ENCODE measurements around the gene PPIE.
"Not testable (repeated sequence)": the region's sequence is repeated elsewhere in the genome, so short reads cannot be mapped to it uniquely, and the experiment has no call there.

The PPIE gene

DNA sequence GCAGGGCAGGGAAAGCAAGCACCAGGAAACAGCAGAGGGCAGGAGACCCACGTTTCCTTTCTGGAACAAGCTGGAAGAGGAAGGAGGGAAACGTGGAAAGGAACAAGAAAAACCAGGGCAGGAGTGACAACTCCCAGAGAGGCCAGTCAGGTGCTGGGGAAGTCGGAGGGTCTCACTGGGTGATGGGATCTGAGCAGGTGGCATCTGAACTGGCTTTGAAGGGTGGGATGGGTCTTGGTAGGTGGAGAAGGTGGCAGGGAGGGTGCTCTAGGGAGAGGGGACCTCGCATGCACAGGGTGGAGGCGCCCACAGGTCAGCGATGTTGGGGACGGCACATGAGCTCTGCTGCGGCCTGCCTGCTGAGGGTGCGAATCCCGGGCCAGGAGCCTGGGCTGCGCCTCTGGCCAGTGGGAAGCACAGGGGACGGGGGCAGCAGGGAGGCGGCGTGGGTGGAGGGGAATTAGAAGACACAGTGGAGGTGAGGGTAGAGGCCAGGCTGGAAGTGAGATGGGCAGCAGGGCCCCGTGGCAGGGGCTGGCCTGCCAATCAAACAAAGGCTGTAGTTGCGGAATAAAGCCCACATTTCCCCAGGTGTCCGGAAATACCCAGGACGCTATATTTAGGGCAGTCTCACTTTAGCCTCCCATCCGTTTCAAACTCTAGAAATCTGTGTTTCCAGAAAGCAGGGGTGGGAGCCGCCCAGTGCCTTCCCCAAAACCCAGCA lies 37.2 kb downstream of the PPIE start:
- H3K14ac ChIP-seq (ENCODE audit: low read length in 2 of 2): not testable (repeated sequence)

DNA sequence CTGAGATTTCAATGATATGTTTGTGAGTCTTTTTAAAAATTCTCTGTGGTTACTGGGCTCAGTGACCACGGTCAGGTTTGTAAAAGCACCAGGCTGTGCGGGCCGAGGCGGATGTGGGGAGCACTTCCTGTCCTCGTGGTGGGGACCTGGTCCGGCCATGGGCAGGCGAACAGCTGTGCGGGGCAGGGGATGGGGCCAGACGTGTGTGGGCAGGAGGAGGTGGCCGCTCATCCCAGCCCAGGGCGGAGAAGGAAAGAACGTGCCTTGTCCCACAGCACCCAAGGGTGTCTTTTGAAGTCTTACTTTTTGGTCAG lies 37.7 kb downstream of the PPIE start:
- Histone ChIP-seq H3K4me2 (ENCODE audit: low read length, poor library complexity, severe bottlenecking) (no peak overlapping the region), H3K9me3 (ENCODE audit: control insufficient read depth, low read length) (no peaks in the 10 kb centered on the region), H3K23ac (ENCODE audit: low read length in 2 of 2) (no peak overlapping the region), H3K4me3 (ENCODE audit: insufficient read depth in 1 of 2, low read depth in 1 of 2, low read length in 2 of 2) (no peak overlapping the region), H3K36me3 (ENCODE audit: control insufficient read depth in 1 of 2, insufficient read depth in 2 of 2, low read depth in 1 of 2, low read length in 2 of 2) (no peaks in the 10 kb centered on the region), H3K4me1 (ENCODE audit: control insufficient read depth, insufficient read depth, low read depth, low read length) (peaks cover 2% of the 10 kb centered on the region), H2BK15ac (ENCODE audit: low read depth, poor library complexity, severe bottlenecking) (no peak overlapping the region), H3K27ac (ENCODE audit: low read length, poor library complexity, severe bottlenecking) (no peak overlapping the region), H4K8ac (ENCODE audit: low read length) (no peak overlapping the region), H3K18ac (ENCODE audit: low read depth in 1 of 2, low read length in 2 of 2) (no peak overlapping the region), H2BK12ac (ENCODE audit: low read length in 2 of 2) (no peak overlapping the region), H2BK5ac (ENCODE audit: low read depth, low read length, poor library complexity, severe bottlenecking) (no peak overlapping the region), H3K27me3 (ENCODE audit: control insufficient read depth in 1 of 2, insufficient read depth in 1 of 2, low read length in 2 of 2) (peaks cover 20 to 39% of the 10 kb centered on the region in 2 experiments), H3K14ac (ENCODE audit: low read length in 2 of 2) (no peak overlapping the region), H3K4ac (ENCODE audit: low read depth in 1 of 2, low read length in 2 of 2) (no peak overlapping the region), H3K79me1 (replicated peaks; ENCODE audit: low read length, poor library complexity, severe bottlenecking) (no peaks in the 10 kb centered on the region), H3K9ac (ENCODE audit: low read length) (no peak overlapping the region), H2AK5ac (ENCODE audit: low read length, severe bottlenecking) (no peak overlapping the region), H2BK120ac (ENCODE audit: low read depth, low read length) (no peak overlapping the region), H4K91ac (ENCODE audit: low read length) (no peak overlapping the region), H2AFZ (ENCODE audit: low read depth, low read length) (no peak overlapping the region)
- 82% methylated on average over 9 of the region's 12 CpGs for WGBS
- DNase-seq: no peak

More for the DNA sequence above, 37.2 kb downstream of the PPIE start:
- WGBS: 75% methylated on average over 7 of the region's 20 CpGs
- H3K4me3 ChIP-seq (ENCODE audit: insufficient read depth in 1 of 2, low read depth in 1 of 2, low read length in 2 of 2); H3K4ac ChIP-seq (ENCODE audit: low read depth in 1 of 2, low read length in 2 of 2); H3K4me1 ChIP-seq (ENCODE audit: control insufficient read depth, insufficient read depth, low read depth, low read length); H4K8ac ChIP-seq (ENCODE audit: low read length); H3K9ac ChIP-seq (ENCODE audit: low read length); H3K9me3 ChIP-seq (ENCODE audit: control insufficient read depth, low read length); H3K23ac ChIP-seq (ENCODE audit: low read length in 2 of 2); H2AK5ac ChIP-seq (ENCODE audit: low read length, severe bottlenecking); H2BK12ac ChIP-seq (ENCODE audit: low read length in 2 of 2); H3K18ac ChIP-seq (ENCODE audit: low read depth in 1 of 2, low read length in 2 of 2); H2BK5ac ChIP-seq (ENCODE audit: low read depth, low read length, poor library complexity, severe bottlenecking); H2BK120ac ChIP-seq (ENCODE audit: low read depth, low read length); DNase-seq; H3K36me3 ChIP-seq (ENCODE audit: control insufficient read depth in 1 of 2, insufficient read depth in 2 of 2, low read depth in 1 of 2, low read length in 2 of 2); H2BK15ac ChIP-seq (ENCODE audit: low read depth, poor library complexity, severe bottlenecking); H2AFZ ChIP-seq (ENCODE audit: low read depth, low read length); H3K27ac ChIP-seq (ENCODE audit: low read length, poor library complexity, severe bottlenecking); H3K79me1 ChIP-seq (replicated peaks; ENCODE audit: low read length, poor library complexity, severe bottlenecking); H4K91ac ChIP-seq (ENCODE audit: low read length); H3K4me2 ChIP-seq (ENCODE audit: low read length, poor library complexity, severe bottlenecking): not testable (repeated sequence)
- H3K27me3 ChIP-seq (ENCODE audit: control insufficient read depth in 1 of 2, insufficient read depth in 1 of 2, low read length in 2 of 2): peaks cover 15 to 34% of the 10 kb centered on the region in 2 experiments

- H2BK12ac ChIP-seq (ENCODE audit: low read length in 2 of 2): no peak overlapping the region
- no peaks in the 10 kb centered on the region for H3K9me3 ChIP-seq (ENCODE audit: control insufficient read depth, low read length)
- H3K4me2 ChIP-seq (ENCODE audit: low read length, poor library complexity, severe bottlenecking): no peak overlapping the region
- H2BK15ac ChIP-seq (ENCODE audit: low read depth, poor library complexity, severe bottlenecking): no peak overlapping the region
- no peak overlapping the region for H2BK5ac ChIP-seq (ENCODE audit: low read depth, low read length, poor library complexity, severe bottlenecking)
- no peak overlapping the region for H3K14ac ChIP-seq (ENCODE audit: low read length in 2 of 2)
- 83% methylated on average over 3 of the region's 4 CpGs for WGBS
- H4K91ac ChIP-seq (ENCODE audit: low read length): no peak overlapping the region
- H2BK120ac ChIP-seq (ENCODE audit: low read depth, low read length): no peak overlapping the region
- H3K4ac ChIP-seq (ENCODE audit: low read depth in 1 of 2, low read length in 2 of 2): no peak overlapping the region
- no peaks in the 10 kb centered on the region for H3K79me1 ChIP-seq (replicated peaks; ENCODE audit: low read length, poor library complexity, severe bottlenecking)
- no peak overlapping the region for H3K4me3 ChIP-seq (ENCODE audit: insufficient read depth in 1 of 2, low read depth in 1 of 2, low read length in 2 of 2)
- H3K36me3 ChIP-seq (ENCODE audit: control insufficient read depth in 1 of 2, insufficient read depth in 2 of 2, low read depth in 1 of 2, low read length in 2 of 2): no peaks in the 10 kb centered on the region
- DNase-seq: no peak
- peaks cover 25 to 43% of the 10 kb centered on the region in 2 experiments for H3K27me3 ChIP-seq (ENCODE audit: control insufficient read depth in 1 of 2, insufficient read depth in 1 of 2, low read length in 2 of 2)
- peaks cover 2% of the 10 kb centered on the region for H3K4me1 ChIP-seq (ENCODE audit: control insufficient read depth, insufficient read depth, low read depth, low read length)
- no peak overlapping the region for H2AFZ ChIP-seq (ENCODE audit: low read depth, low read length)
- no peak overlapping the region for H3K27ac ChIP-seq (ENCODE audit: low read length, poor library complexity, severe bottlenecking)
- H3K9ac ChIP-seq (ENCODE audit: low read length): no peak overlapping the region
- no peak overlapping the region for H2AK5ac ChIP-seq (ENCODE audit: low read length, severe bottlenecking)
- no peak overlapping the region for H3K23ac ChIP-seq (ENCODE audit: low read length in 2 of 2)
- no peak overlapping the region for H3K18ac ChIP-seq (ENCODE audit: low read depth in 1 of 2, low read length in 2 of 2)
- H4K8ac ChIP-seq (ENCODE audit: low read length): no peak overlapping the region
These were observed 38.2 kb downstream of the PPIE start for GRCh38 chr1:39776886-39777285.

DNA sequence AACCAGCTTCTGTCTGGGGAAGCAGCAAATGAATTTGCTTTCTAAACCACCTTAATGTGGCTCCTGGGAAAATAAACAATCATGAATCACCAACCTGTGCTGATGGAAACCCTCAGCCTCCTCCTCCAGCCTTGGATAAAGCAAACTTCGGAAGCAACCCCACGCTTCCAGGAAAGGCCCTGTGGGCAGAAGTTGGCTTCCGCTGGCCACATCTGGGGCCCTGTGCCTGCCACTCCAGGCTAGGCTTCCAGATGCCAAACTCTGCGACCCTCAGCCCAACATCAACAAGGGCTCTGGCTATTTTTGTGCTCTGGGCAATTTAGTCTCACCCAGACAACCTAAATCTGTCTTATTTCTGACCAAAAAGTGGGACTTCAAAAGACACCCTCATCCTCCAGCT lies 38.6 kb downstream of the PPIE start:
- DNase-seq: no peak
- Histone ChIP-seq H2BK5ac (ENCODE audit: low read depth, low read length, poor library complexity, severe bottlenecking) (no peak overlapping the region), H3K4ac (ENCODE audit: low read depth in 1 of 2, low read length in 2 of 2) (no peak overlapping the region), H3K9me3 (ENCODE audit: control insufficient read depth, low read length) (no peaks in the 10 kb centered on the region), H3K27ac (ENCODE audit: low read length, poor library complexity, severe bottlenecking) (no peak overlapping the region), H3K4me3 (ENCODE audit: insufficient read depth in 1 of 2, low read depth in 1 of 2, low read length in 2 of 2) (no peak overlapping the region), H3K18ac (ENCODE audit: low read depth in 1 of 2, low read length in 2 of 2) (no peak overlapping the region), H2AFZ (ENCODE audit: low read depth, low read length) (no peak overlapping the region), H4K91ac (ENCODE audit: low read length) (no peak overlapping the region), H2BK12ac (ENCODE audit: low read length in 2 of 2) (no peak overlapping the region), H2BK15ac (ENCODE audit: low read depth, poor library complexity, severe bottlenecking) (no peak overlapping the region), H3K79me1 (replicated peaks; ENCODE audit: low read length, poor library complexity, severe bottlenecking) (no peaks in the 10 kb centered on the region), H3K4me2 (ENCODE audit: low read length, poor library complexity, severe bottlenecking) (no peak overlapping the region), H4K8ac (ENCODE audit: low read length) (no peak overlapping the region), H3K23ac (ENCODE audit: low read length in 2 of 2) (no peak overlapping the region), H3K36me3 (ENCODE audit: control insufficient read depth in 1 of 2, insufficient read depth in 2 of 2, low read depth in 1 of 2, low read length in 2 of 2) (no peaks in the 10 kb centered on the region), H3K9ac (ENCODE audit: low read length) (no peak overlapping the region), H3K4me1 (ENCODE audit: control insufficient read depth, insufficient read depth, low read depth, low read length) (peaks cover 2% of the 10 kb centered on the region), H2AK5ac (ENCODE audit: low read length, severe bottlenecking) (no peak overlapping the region), H3K14ac (ENCODE audit: low read length in 2 of 2) (no peak overlapping the region), H3K27me3 (ENCODE audit: control insufficient read depth in 1 of 2, insufficient read depth in 1 of 2, low read length in 2 of 2) (peaks cover 27 to 46% of the 10 kb centered on the region in 2 experiments), H2BK120ac (ENCODE audit: low read depth, low read length) (no peak overlapping the region)
- 80% methylated on average over 4 of the region's 4 CpGs for WGBS
